ENCODE results near the gene PTCD3.
A peak's percentile ranks its signal among the peaks of the same experiment; 100 is the strongest.

The PTCD3 gene

GRCh38 chr2:86087936-86088850 lies 17.8 kb upstream of the PTCD3 start:
- DNase-seq = no peak

- no peak for DNase-seq
Measured at GRCh38 chr2:86094229-86094628, 11.8 kb upstream of the PTCD3 start.

DNA sequence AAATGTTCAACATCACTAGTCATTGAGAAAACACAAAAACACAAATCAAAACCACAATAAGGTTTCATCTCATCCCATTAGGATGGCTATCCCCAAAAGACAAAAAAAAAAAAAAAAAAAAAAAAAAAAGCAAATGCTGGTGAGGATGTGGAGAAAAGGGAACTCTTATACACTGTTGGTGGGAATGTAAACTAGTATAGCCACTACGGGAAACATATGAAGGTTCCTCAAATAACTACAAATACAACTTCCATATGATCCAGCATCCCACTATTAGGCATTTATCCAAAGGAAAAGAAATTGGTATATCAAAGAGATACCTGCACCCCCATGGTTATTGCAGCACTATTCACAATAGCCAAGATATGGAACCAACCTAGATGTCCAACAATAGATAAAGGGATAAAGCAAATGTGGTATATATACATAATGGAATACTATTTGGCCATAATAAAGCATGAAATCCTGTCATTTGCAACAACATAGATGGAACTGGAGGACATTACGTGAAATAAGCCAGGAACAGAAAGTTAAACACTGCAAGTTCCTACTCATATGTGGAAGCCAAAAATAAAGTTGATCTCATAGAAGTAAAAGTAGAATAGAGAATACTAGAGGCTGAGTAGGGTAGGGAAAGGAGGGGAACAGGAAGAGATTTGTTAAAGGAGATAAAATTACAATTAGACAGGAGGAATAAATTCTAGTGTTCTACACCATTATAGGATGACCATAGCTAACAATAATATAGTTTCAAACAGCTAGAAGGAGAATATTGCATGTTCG lies 8.7 kb upstream of the PTCD3 start:
- no peak for DNase-seq

DNA sequence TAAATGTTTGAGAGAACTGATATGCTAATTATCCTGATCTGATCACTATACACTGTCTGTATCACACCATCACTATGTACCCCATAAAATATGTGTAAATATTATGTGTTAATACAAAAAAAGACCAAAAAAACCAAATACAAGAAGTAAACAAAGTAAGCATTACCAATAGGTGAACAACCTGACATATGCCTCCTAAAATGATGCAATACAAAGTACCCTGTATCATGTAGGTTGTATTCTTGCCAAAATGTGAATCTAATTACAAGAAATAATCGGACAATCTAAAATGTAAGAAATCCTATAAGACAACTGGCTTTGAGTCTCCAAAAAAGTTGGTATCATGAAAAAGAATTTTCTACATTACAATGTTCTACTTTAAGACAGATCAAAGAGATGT lies 8.1 kb upstream of the PTCD3 start:
- DNase-seq = no peak

- no peak for DNase-seq
Measured at GRCh38 chr2:86102157-86102556, 3.9 kb upstream of the PTCD3 start.

DNA sequence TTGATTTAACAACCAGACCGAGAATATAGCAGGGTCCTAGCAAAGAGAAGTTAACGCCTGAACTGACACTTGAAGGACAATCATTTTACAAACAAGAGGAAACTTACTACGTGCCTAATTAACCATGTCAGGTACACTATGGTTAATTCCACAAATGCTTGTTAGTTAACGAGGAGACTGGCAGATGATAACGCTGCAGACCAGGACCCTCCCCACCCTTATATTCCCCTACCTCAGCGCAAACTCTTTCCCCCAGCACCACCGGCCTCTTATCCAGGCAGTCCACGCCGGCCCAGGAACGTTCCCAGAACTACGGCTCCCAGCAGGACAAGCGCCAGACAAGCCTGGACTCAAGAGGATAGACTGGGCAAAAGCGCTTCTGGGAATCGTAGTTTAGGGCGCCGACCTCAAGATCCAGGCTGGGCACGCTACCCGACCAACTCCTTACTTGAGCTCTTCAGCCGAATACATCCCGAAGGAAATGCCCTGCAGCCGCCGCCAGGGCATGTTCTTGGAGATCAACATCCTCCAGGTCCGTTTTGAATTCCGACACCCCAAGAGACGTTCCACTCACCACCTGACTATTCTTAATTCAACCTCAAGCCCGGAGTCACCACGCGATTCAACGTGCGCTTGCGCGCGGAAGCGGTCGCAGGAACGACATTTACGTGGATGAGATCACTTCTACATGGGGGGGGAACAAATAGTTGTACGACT lies 625 bp upstream of the PTCD3 start, which contains the start of gene POLR1A:
TSS of gene POLR1A (minus strand) at position 635 of the 717 bp plus-strand sequence. CDS start at position 525, 110 bp downstream.
- DNase-seq = peak; percentile 77

DNA sequence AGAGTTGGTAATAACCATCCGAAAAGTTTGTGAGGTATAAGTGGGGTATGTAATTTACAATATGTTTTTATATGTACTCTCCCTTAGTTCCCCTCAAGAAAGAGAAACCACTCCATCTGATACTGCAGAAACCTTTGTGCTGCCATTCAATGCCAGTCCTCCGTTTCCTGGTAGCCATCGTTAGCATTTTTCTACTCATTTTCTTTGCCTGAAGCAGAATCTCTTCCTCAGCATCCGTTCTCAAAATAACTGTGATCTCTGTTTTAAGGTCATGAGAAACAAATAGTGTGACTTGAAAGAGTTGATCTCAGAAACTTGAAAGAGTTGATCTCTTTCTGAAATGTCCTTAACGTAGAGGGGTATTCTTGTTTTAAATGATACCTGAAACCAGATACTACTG lies 996 bp downstream of the PTCD3 start:
- DNase-seq = no peak

- DNase-seq = no peak
Measured at GRCh38 chr2:86118130-86118529, 12.1 kb downstream of the PTCD3 start.

DNA sequence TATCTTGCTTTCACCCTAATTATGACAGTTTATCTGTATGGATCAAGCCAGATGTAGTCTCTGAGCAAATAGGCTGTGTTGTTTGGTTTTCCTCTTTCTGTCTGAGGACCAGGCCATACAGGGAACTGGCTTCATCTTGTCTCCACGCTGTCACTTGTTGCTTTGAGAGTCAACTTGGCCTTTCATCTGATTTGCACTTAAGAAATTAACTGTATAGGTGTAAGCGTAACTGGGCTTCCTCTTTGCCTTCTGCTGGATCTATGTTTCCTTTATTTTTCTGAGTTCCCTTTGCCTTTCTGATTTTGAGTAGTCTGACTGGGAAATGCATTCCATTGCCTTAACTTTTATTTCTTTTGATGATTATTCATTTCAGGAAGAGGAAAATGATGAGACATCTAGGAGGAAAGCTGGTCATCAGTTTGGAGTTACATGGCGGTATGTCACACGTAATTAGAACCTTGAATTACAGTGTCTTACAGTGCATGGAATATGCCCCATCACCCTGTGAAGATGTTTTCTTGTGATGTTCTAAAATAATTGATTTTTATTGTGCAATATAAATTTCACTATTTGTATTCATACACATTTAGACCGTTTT lies 17.4 kb downstream of the PTCD3 start:
- DNase-seq = no peak

DNA sequence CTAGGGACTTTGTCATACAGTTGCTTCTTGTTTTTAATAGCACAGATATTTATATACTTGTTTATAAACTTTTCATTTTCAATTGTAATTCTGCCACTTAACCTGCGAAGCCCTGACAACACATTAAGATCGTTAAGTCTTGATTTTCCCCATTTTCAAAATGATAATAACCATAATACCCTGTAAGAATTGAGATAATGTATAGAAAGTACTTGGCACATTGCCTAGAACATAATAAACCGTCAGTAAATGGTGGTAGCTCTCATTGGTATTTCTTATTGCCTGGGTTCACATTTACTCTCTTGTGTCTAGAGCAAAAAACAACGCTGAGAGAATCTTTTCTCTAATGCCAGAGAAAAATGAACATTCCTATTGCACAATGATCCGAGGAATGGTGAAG lies 18.6 kb downstream of the PTCD3 start:
- no peak for DNase-seq

GRCh38 chr2:86134709-86135108 lies 28.7 kb downstream of the PTCD3 start:
- DNase-seq = no peak

GRCh38 chr2:86135653-86136052 lies 29.6 kb downstream of the PTCD3 start:
- no peak for DNase-seq

DNA sequence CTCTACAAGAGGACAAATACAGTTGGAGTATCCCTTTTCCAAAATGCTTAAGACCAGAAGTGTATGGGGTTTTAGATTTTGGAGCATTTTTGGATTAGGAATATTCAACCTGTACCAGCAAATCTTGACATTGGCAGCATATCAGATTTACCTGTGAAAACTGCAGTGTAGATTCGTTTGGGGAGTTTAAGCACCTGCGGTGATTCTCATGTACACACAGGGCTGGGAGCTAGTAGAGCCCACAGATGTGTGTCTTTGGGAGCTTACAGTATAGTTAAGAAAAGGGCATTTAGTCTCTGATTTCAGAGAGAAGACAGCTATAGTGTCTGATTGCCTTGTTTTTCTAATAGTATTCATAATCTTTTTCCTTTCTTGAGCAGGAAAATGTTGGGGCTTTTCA lies 30.1 kb downstream of the PTCD3 start:
- DNase-seq = no peak

DNA sequence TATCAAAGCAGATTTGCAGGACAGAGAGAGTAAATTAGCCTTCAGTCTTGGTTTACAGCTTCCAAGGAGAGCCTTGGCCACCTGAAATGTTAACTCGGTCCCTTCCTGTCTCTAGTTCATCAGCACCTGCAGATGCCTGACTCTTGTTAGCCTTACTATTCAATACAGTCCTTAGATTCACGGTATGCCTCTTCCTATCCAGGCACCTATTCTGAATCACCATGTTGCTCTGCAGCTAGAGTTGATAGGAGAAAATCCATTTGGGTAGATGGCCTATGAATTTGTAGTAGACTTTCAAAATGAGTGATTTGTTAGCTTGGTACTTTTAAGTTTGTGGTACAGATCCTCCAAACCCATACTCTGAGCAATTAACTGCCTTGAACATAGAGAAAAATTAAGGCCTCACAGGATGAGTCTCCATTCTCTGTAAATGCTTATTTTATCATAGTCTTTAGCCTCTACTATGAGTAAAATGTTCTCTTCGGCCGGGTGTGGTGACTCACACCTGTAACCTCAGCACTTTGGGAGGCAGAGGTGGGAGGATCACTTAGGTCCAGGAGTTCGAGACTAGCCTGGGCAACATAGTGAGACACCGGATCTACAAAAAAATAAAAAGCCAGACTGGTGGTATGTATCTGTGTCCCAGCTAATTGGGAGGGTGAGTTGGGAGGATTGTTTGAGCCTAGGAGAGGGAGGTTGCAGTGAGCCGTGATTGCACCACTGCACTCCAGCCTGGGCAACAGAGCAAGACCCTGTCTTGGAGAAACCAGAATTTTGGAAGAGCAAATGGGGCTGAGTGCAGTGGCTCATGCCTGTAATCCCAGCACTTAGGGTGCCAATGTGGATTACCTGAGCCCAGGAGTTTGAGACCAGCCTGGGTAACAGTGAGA lies 32.9 kb downstream of the PTCD3 start:
- no peak for DNase-seq

GRCh38 chr2:86139981-86140380 lies 33.9 kb downstream of the PTCD3 start:
- DNase-seq = no peak

GRCh38 chr2:86140969-86141392 lies 34.9 kb downstream of the PTCD3 start:
- no peak for DNase-seq

DNA sequence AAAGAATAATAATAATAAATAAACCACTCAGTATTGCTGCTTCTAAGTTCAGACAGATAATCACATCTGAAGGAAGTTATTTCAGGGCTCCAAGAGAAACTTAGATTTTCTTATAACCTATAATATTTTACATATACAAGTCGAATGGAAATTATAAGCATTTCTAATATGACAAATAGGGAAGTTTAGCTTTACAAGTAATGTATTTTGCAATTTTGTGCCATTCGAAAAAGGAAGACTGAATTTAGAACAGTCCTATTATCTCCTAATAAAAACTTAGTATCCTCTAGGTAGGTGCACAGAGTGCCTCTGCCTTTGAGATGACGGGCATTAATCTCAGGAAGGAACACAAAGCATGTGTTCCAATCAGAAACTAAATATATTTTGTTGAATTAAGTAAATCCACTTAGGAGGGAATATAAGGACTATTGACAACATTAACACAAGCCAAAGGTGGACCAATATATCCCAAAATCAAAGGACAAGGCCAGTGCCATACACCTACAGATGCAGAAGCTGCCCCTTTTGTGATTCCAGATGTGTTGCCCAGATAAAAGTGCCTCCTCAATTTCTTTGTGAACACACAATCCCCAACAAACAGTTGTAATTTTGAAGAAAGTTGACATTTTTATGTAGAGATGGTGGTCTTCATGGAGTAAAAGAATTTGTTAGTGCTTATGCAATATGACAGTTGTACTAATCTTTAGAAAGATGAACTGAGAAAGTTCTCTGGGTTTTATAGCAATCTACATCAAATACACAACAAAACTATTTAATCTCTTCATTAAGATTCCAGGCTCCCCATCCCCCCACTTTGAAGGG lies 36.6 kb downstream of the PTCD3 start:
- DNase-seq = no peak

GRCh38 chr2:86143307-86143706 lies 37.3 kb downstream of the PTCD3 start:
- no peak for DNase-seq

GRCh38 chr2:86143926-86144685 lies 38.1 kb downstream of the PTCD3 start:
- no peak for DNase-seq

DNA sequence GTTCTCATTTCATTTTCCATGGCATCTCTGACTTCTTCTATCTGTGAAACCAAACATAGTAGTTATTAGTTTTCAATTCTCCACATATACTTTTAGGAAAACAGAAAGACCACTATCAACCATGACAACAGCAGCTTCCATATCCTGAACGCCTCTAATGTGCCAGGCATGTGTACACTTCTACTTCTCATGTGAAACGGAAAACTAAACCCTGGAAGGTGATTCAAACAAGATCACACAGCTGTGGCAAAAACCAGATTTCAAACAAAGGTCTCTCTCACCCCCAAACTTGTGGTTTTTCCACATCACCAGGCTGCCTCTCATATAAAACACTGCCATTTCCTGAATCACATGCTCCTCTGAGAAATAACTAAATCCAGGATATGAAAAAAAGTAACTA lies 41.8 kb downstream of the PTCD3 start:
- DNase-seq = no peak

All from activated CD4-positive, CD25-positive, alpha-beta regulatory T cell treated with anti-CD3 and anti-CD28 coated beads, Interleukin-2, amount 50 U/mL, for 72 hours (primary cell).